Measurements from ENCODE around the gene TMEM145. TPM values are rescaled to one million over a fixed set of nuclear protein-coding genes. Genes with fewer than 3 reads are reported as not detected.
A peak's percentile ranks its signal among the peaks of the same experiment; 100 is the strongest.

The TMEM145 gene
- total RNA-seq, 1 donor from 2014 or later = 3.9 TPM

DNA sequence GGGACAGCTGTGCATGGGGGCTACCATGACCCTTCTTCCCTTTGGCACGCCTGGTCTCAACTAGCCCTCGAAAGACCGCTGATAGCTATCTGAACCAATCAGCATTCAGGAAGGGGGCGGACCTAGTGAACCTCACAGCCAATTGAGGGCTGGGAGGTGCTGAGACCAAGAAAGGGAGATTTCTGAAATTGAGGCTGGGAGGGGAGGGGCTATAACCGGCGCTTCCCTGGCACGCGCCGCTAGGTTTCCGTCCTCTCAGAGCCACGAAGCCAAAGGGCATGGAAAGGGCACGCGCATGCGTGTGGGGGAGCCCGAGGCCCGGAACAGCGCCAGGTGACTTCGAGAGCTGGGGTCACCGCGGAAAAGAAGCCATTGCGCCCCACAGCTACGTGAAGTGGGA lies 6.5 kb upstream of the TMEM145 start:
- Mint-ChIP-seq H3K36me3 (ENCODE audit: low read depth, unreplicated experiment) (peaks cover 4% of the 10 kb centered on the region), H3K27ac (ENCODE audit: unreplicated experiment) (no peak overlapping the region), H3K27me3 (ENCODE audit: unreplicated experiment) (peaks cover 18% of the 10 kb centered on the region), H3K4me1 (ENCODE audit: unreplicated experiment) (peaks cover 12% of the 10 kb centered on the region), H3K9me3 (ENCODE audit: unreplicated experiment) (no peaks in the 10 kb centered on the region), H3K4me3 (ENCODE audit: unreplicated experiment) (no peak overlapping the region)
- TF ChIP-seq, protein P1, sequence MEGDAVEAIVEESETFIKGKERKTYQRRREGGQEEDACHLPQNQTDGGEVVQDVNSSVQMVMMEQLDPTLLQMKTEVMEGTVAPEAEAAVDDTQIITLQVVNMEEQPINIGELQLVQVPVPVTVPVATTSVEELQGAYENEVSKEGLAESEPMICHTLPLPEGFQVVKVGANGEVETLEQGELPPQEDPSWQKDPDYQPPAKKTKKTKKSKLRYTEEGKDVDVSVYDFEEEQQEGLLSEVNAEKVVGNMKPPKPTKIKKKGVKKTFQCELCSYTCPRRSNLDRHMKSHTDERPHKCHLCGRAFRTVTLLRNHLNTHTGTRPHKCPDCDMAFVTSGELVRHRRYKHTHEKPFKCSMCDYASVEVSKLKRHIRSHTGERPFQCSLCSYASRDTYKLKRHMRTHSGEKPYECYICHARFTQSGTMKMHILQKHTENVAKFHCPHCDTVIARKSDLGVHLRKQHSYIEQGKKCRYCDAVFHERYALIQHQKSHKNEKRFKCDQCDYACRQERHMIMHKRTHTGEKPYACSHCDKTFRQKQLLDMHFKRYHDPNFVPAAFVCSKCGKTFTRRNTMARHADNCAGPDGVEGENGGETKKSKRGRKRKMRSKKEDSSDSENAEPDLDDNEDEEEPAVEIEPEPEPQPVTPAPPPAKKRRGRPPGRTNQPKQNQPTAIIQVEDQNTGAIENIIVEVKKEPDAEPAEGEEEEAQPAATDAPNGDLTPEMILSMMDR (IDR thresholded peaks at IDR 0.05; ENCODE audit: unreplicated experiment) = no peak
- DNase-seq (ENCODE audit: low spot score) = no peak

GRCh38 chr19:42309686-42310085 lies 3.4 kb upstream of the TMEM145 start:
- peaks cover 7% of the 10 kb centered on the region for H3K4me1 Mint-ChIP-seq (ENCODE audit: unreplicated experiment)
- no peak overlapping the region for H3K27ac Mint-ChIP-seq (ENCODE audit: unreplicated experiment)
- H3K4me3 Mint-ChIP-seq (ENCODE audit: unreplicated experiment) = no peak overlapping the region
- no peaks in the 10 kb centered on the region for H3K9me3 Mint-ChIP-seq (ENCODE audit: unreplicated experiment)
- peaks cover 4% of the 10 kb centered on the region for H3K36me3 Mint-ChIP-seq (ENCODE audit: low read depth, unreplicated experiment)
- no peak for DNase-seq (ENCODE audit: low spot score)
- TF ChIP-seq, protein P1 (IDR thresholded peaks at IDR 0.05; ENCODE audit: unreplicated experiment) = no peak
- peaks cover 18% of the 10 kb centered on the region for H3K27me3 Mint-ChIP-seq (ENCODE audit: unreplicated experiment)

GRCh38 chr19:42311657-42312056 lies 1.5 kb upstream of the TMEM145 start:
- TF ChIP-seq, protein P1 (IDR thresholded peaks at IDR 0.05; ENCODE audit: unreplicated experiment) = peak; percentile 15
- no peak for DNase-seq (ENCODE audit: low spot score)
- H3K9me3 Mint-ChIP-seq (ENCODE audit: unreplicated experiment) = no peaks in the 10 kb centered on the region
- peaks cover 7% of the 10 kb centered on the region for H3K4me1 Mint-ChIP-seq (ENCODE audit: unreplicated experiment)
- H3K36me3 Mint-ChIP-seq (ENCODE audit: low read depth, unreplicated experiment) = peaks cover 4% of the 10 kb centered on the region
- H3K4me3 Mint-ChIP-seq (ENCODE audit: unreplicated experiment) = peak overlapping the region; percentile 65
- H3K27me3 Mint-ChIP-seq (ENCODE audit: unreplicated experiment) = peaks cover 16% of the 10 kb centered on the region
- H3K27ac Mint-ChIP-seq (ENCODE audit: unreplicated experiment) = no peak overlapping the region

GRCh38 chr19:42312370-42312769 lies 739 bp upstream of the TMEM145 start:
- Mint-ChIP-seq H3K27me3 (ENCODE audit: unreplicated experiment) (peaks cover 13% of the 10 kb centered on the region), H3K9me3 (ENCODE audit: unreplicated experiment) (no peaks in the 10 kb centered on the region), H3K27ac (ENCODE audit: unreplicated experiment) (peak overlapping the region; percentile 22)

More at GRCh38 chr19:42312370-42312769, 739 bp upstream of the TMEM145 start:
- no peak for DNase-seq (ENCODE audit: low spot score)
- TF ChIP-seq, protein P1 (IDR thresholded peaks at IDR 0.05; ENCODE audit: unreplicated experiment) = no peak
- Mint-ChIP-seq H3K4me3 (ENCODE audit: unreplicated experiment) (peak overlapping the region; percentile 76), H3K4me1 (ENCODE audit: unreplicated experiment) (peaks cover 7% of the 10 kb centered on the region), H3K36me3 (ENCODE audit: low read depth, unreplicated experiment) (peaks cover 4% of the 10 kb centered on the region)

Data from endothelial cell (in vitro differentiated cells).